Stimulated activated CD8-positive, alpha-beta memory T cell treated with anti-CD3 and anti-CD28 coated beads, Interleukin-4, amount 100 ng/mL, for 48 hours (primary cell): ENCODE results near the gene CREB3.

Source experiments
- DNase-seq: peaks from one replicate; pipeline ENCODE4 v3.0.0-alpha.2; 2020

Gene CREB3

GRCh38 chr9:35783418-35783817 lies 51.0 kb downstream of the CREB3 start:
- no peak for DNase-seq
